ENCODE measurements around the gene STING1. TPM values are rescaled to one million over a fixed set of nuclear protein-coding genes. Genes with fewer than 3 reads are reported as not detected.
"Not testable (repeated sequence)": the region's sequence is repeated elsewhere in the genome, so short reads cannot be mapped to it uniquely, and the experiment has no call there.

The STING1 gene
- total RNA-seq, 1 experiment from 2014 or later = not detected

GRCh38 chr5:139486201-139486600 is 3.6 kb upstream of the STING1 start:
- no peaks in the 10 kb centered on the region for H3K36me3 ChIP-seq (ENCODE audit: control insufficient read depth, insufficient read depth, low read length)
- Mint-ChIP-seq H3K4me3 (ENCODE audit: unreplicated experiment) (no peak overlapping the region), H3K4me1 (ENCODE audit: low read depth, unreplicated experiment) (no peaks in the 10 kb centered on the region), H3K9me3 (ENCODE audit: unreplicated experiment) (no peaks in the 10 kb centered on the region), H3K27me3 (ENCODE audit: insufficient read depth, unreplicated experiment) (no peaks in the 10 kb centered on the region), H3K27ac (ENCODE audit: unreplicated experiment) (no peak overlapping the region), H3K36me3 (ENCODE audit: insufficient read depth, unreplicated experiment) (no peaks in the 10 kb centered on the region)
- CTCF ChIA-PET = no interaction called here
- H3K9me3 ChIP-seq = no peaks in the 10 kb centered on the region
- intact Hi-C loops (cut with micrococcal nuclease; ENCODE audit: unreplicated experiment) = no loop called here
- H3K4me1 ChIP-seq = no peaks in the 10 kb centered on the region
- no peaks in the 10 kb centered on the region for H3K27me3 ChIP-seq (replicated peaks; ENCODE audit: control insufficient read depth, insufficient read depth, low read length)
- no peak for TF ChIP-seq CTCF (IDR thresholded peaks at IDR 0.05; ENCODE audit: insufficient read depth in 1 of 2, low read depth in 1 of 2, low read length in 1 of 2, severe bottlenecking in 1 of 2, unreplicated experiment in 1 of 2)
- no TSS peak for BruUV-seq (replicated peaks)
- no peak for DNase-seq
- POLR2A ChIA-PET = no interaction called here
- no peak overlapping the region for H3K4me3 ChIP-seq (ENCODE audit: low read depth, low read length)

GRCh38 chr5:139482890-139483208 is 291 bp upstream of the STING1 start:
- H3K36me3 Mint-ChIP-seq (ENCODE audit: insufficient read depth, unreplicated experiment); H3K4me3 Mint-ChIP-seq (ENCODE audit: unreplicated experiment); BruUV-seq (replicated peaks); DNase-seq; H3K36me3 ChIP-seq (ENCODE audit: control insufficient read depth, insufficient read depth, low read length); H3K27ac Mint-ChIP-seq (ENCODE audit: unreplicated experiment); H3K4me3 ChIP-seq (ENCODE audit: low read depth, low read length); H3K9me3 ChIP-seq; H3K9me3 Mint-ChIP-seq (ENCODE audit: unreplicated experiment); H3K27me3 Mint-ChIP-seq (ENCODE audit: insufficient read depth, unreplicated experiment); POLR2A ChIA-PET; H3K4me1 Mint-ChIP-seq (ENCODE audit: low read depth, unreplicated experiment); H3K4me1 ChIP-seq; H3K27me3 ChIP-seq (replicated peaks; ENCODE audit: control insufficient read depth, insufficient read depth, low read length); CTCF ChIA-PET; intact Hi-C loops (cut with micrococcal nuclease; ENCODE audit: unreplicated experiment): not testable (repeated sequence)

GRCh38 chr5:139481580-139482049 is 943 bp downstream of the STING1 start:
- H3K27me3 ChIP-seq (replicated peaks; ENCODE audit: control insufficient read depth, insufficient read depth, low read length) = no peaks in the 10 kb centered on the region
- Mint-ChIP-seq H3K27ac (ENCODE audit: unreplicated experiment) (no peak overlapping the region), H3K4me1 (ENCODE audit: low read depth, unreplicated experiment) (no peaks in the 10 kb centered on the region), H3K27me3 (ENCODE audit: insufficient read depth, unreplicated experiment) (no peaks in the 10 kb centered on the region), H3K4me3 (ENCODE audit: unreplicated experiment) (no peak overlapping the region), H3K36me3 (ENCODE audit: insufficient read depth, unreplicated experiment) (no peaks in the 10 kb centered on the region), H3K9me3 (ENCODE audit: unreplicated experiment) (no peaks in the 10 kb centered on the region)
- H3K4me3 ChIP-seq (ENCODE audit: low read depth, low read length) = no peak overlapping the region
- CTCF ChIA-PET = no interaction called here
- no TSS peak for BruUV-seq (replicated peaks)
- POLR2A ChIA-PET = no interaction called here
- intact Hi-C loops (cut with micrococcal nuclease; ENCODE audit: unreplicated experiment) = no loop called here
- DNase-seq = no peak
- no peak for TF ChIP-seq CTCF (IDR thresholded peaks at IDR 0.05; ENCODE audit: insufficient read depth in 1 of 2, low read depth in 1 of 2, low read length in 1 of 2, severe bottlenecking in 1 of 2, unreplicated experiment in 1 of 2)
- peaks cover 6% of the 10 kb centered on the region; the same call in 1 of the 2 replicates for H3K4me1 ChIP-seq
- no peaks in the 10 kb centered on the region for H3K9me3 ChIP-seq
- H3K36me3 ChIP-seq (ENCODE audit: control insufficient read depth, insufficient read depth, low read length) = no peaks in the 10 kb centered on the region

GRCh38 chr5:139481122-139481533 is 1.4 kb downstream of the STING1 start:
- Histone ChIP-seq H3K4me1 (peaks cover 6% of the 10 kb centered on the region; the same call in 1 of the 2 replicates), H3K27me3 (replicated peaks; ENCODE audit: control insufficient read depth, insufficient read depth, low read length) (no peaks in the 10 kb centered on the region), H3K36me3 (ENCODE audit: control insufficient read depth, insufficient read depth, low read length) (no peaks in the 10 kb centered on the region), H3K4me3 (ENCODE audit: low read depth, low read length) (no peak overlapping the region), H3K9me3 (no peaks in the 10 kb centered on the region)
- Mint-ChIP-seq H3K36me3 (ENCODE audit: insufficient read depth, unreplicated experiment) (no peaks in the 10 kb centered on the region), H3K9me3 (ENCODE audit: unreplicated experiment) (no peaks in the 10 kb centered on the region), H3K4me3 (ENCODE audit: unreplicated experiment) (no peak overlapping the region), H3K27me3 (ENCODE audit: insufficient read depth, unreplicated experiment) (no peaks in the 10 kb centered on the region), H3K4me1 (ENCODE audit: low read depth, unreplicated experiment) (no peaks in the 10 kb centered on the region), H3K27ac (ENCODE audit: unreplicated experiment) (no peak overlapping the region)
- no TSS peak for BruUV-seq (replicated peaks)
- POLR2A ChIA-PET = no interaction called here
- TF ChIP-seq CTCF (IDR thresholded peaks at IDR 0.05; ENCODE audit: insufficient read depth in 1 of 2, low read depth in 1 of 2, low read length in 1 of 2, severe bottlenecking in 1 of 2, unreplicated experiment in 1 of 2) = no peak
- intact Hi-C loops (cut with micrococcal nuclease; ENCODE audit: unreplicated experiment) = no loop called here
- no peak for DNase-seq
- CTCF ChIA-PET = no interaction called here

GRCh38 chr5:139479729-139480128 is 2.8 kb downstream of the STING1 start:
- BruUV-seq (replicated peaks); H3K9me3 ChIP-seq; H3K27me3 ChIP-seq (replicated peaks; ENCODE audit: control insufficient read depth, insufficient read depth, low read length); H3K9me3 Mint-ChIP-seq (ENCODE audit: unreplicated experiment); H3K4me1 ChIP-seq; CTCF ChIA-PET; H3K36me3 Mint-ChIP-seq (ENCODE audit: insufficient read depth, unreplicated experiment); H3K27me3 Mint-ChIP-seq (ENCODE audit: insufficient read depth, unreplicated experiment); H3K36me3 ChIP-seq (ENCODE audit: control insufficient read depth, insufficient read depth, low read length); DNase-seq; H3K4me1 Mint-ChIP-seq (ENCODE audit: low read depth, unreplicated experiment); POLR2A ChIA-PET; H3K4me3 Mint-ChIP-seq (ENCODE audit: unreplicated experiment); H3K4me3 ChIP-seq (ENCODE audit: low read depth, low read length); H3K27ac Mint-ChIP-seq (ENCODE audit: unreplicated experiment): not testable (repeated sequence)
- intact Hi-C loops (cut with micrococcal nuclease; ENCODE audit: unreplicated experiment) = loop anchor here (5.0 kb wide), 1 partner anchor 33 kb away; no protein-coding TSS in a partner anchor
